ENCODE results near the gene TSPAN9. TPM values are rescaled to one million over a fixed set of nuclear protein-coding genes. Genes with fewer than 3 reads are reported as not detected.

Gene TSPAN9
- total RNA-seq, 1 donor from 2014 or later: 0.48 TPM

DNA sequence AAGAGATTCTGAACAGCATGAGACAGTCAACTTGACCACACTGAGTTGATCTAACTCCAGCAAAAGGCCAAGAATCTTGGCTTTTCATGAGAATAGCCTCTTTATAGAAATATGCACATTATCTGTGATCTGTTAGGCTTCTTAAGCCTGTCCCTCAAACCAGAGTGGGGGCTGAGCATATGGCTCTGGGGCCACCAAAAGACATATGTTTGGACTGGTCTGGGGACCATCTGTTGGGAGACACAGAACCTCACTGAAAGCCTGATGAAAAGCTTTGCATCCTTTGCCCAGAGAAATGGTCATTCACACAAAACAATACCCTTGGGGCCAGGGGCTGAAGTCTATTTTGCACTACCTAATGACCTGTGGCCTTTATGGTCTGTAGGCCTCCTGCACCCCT lies 248.6 kb downstream of the TSPAN9 start:
- intact Hi-C loops (cut with micrococcal nuclease): no loop called here

DNA sequence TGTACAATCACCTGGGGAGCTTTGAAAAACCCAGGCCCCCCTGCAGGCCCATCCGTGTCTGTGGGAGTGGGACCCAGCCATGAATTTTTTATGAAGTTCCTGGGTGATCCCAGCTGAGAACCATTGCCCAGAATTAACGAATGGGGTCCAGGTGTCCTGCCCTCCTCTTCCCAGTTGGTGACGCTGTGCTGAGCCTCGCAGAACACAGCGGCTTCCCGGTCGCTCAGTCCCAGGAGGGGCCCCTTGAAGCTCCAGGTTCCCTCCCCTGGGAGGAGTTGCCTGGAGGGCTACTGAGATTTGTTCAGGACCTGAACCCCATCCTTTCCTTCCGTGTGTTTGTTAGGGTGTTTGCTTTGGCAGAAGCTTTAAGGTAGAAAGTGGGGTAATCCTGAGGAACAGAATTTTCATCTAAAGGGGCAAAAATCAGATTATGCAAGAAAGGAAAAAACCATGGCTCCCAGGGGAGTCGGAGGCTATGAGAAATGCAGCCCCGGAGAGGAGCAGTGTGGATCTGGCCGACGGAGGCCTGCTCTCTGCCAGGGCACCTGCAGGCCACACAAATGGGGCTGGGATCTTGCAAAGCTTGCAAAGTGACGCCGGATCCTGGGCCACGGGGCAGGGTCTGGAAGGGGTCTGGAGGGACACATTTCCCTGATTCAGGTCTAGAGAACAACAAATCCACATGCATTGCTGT lies 249.1 kb downstream of the TSPAN9 start:
- Mint-ChIP-seq H3K4me3 (ENCODE audit: low read depth) (no peak overlapping the region), H3K4me1 (ENCODE audit: low read depth) (no peaks in the 10 kb centered on the region), H3K36me3 (ENCODE audit: low read depth) (no peaks in the 10 kb centered on the region), H3K27me3 (ENCODE audit: low read depth) (no peaks in the 10 kb centered on the region), H3K27ac (no peak overlapping the region), H3K9me3 (no peaks in the 10 kb centered on the region)
- intact Hi-C loops (cut with micrococcal nuclease): no loop called here
- no peak for DNase-seq (ENCODE audit: low spot score)

More for the DNA sequence above, 248.6 kb downstream of the TSPAN9 start:
- H3K4me1 Mint-ChIP-seq (ENCODE audit: low read depth): no peaks in the 10 kb centered on the region
- H3K4me3 Mint-ChIP-seq (ENCODE audit: low read depth): no peak overlapping the region
- no peaks in the 10 kb centered on the region for H3K9me3 Mint-ChIP-seq
- no peaks in the 10 kb centered on the region for H3K27me3 Mint-ChIP-seq (ENCODE audit: low read depth)
- DNase-seq (ENCODE audit: low spot score): no peak
- no peaks in the 10 kb centered on the region for H3K36me3 Mint-ChIP-seq (ENCODE audit: low read depth)
- H3K27ac Mint-ChIP-seq: no peak overlapping the region

GRCh38 chr12:3326850-3327780 lies 249.9 kb downstream of the TSPAN9 start:
- intact Hi-C loops (cut with micrococcal nuclease): no loop called here
- H3K4me3 Mint-ChIP-seq (ENCODE audit: low read depth): no peak overlapping the region
- H3K27me3 Mint-ChIP-seq (ENCODE audit: low read depth): no peaks in the 10 kb centered on the region

DNA sequence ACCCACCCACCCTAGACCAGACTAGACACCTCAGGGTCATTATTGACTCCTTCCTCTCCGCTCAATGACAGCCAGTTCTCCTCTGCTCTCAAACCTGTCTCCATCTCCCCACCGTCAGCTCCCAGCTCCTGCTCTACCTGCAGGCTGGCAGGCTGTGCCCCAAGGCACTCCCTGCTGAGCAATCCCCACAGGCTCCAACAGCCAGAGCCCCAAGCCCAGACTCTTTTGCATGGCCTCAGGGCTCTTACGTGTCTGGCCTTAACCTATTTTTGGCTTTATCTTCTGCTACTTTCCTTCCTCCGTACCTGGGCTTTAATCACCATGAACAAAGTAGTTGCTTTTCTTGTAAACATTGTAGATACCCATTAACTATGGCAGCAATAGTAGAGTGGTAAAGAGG lies 250.9 kb downstream of the TSPAN9 start:
- H3K4me1 Mint-ChIP-seq (ENCODE audit: low read depth): no peaks in the 10 kb centered on the region
- no peaks in the 10 kb centered on the region for H3K9me3 Mint-ChIP-seq
- intact Hi-C loops (cut with micrococcal nuclease): no loop called here
- H3K4me3 Mint-ChIP-seq (ENCODE audit: low read depth): no peak overlapping the region
- H3K36me3 Mint-ChIP-seq (ENCODE audit: low read depth): no peaks in the 10 kb centered on the region
- no peak for DNase-seq (ENCODE audit: low spot score)
- no peaks in the 10 kb centered on the region for H3K27me3 Mint-ChIP-seq (ENCODE audit: low read depth)
- H3K27ac Mint-ChIP-seq: no peak overlapping the region

More at GRCh38 chr12:3326850-3327780, 249.9 kb downstream of the TSPAN9 start:
- DNase-seq (ENCODE audit: low spot score): no peak
- Mint-ChIP-seq H3K9me3 (no peaks in the 10 kb centered on the region), H3K4me1 (ENCODE audit: low read depth) (no peaks in the 10 kb centered on the region), H3K36me3 (ENCODE audit: low read depth) (no peaks in the 10 kb centered on the region), H3K27ac (no peak overlapping the region)

GRCh38 chr12:3328571-3328970 lies 251.4 kb downstream of the TSPAN9 start:
- Mint-ChIP-seq H3K9me3 (no peaks in the 10 kb centered on the region), H3K4me1 (ENCODE audit: low read depth) (no peaks in the 10 kb centered on the region), H3K27ac (no peak overlapping the region), H3K4me3 (ENCODE audit: low read depth) (no peak overlapping the region), H3K36me3 (ENCODE audit: low read depth) (no peaks in the 10 kb centered on the region), H3K27me3 (ENCODE audit: low read depth) (no peaks in the 10 kb centered on the region)
- no peak for DNase-seq (ENCODE audit: low spot score)
- intact Hi-C loops (cut with micrococcal nuclease): no loop called here

- Mint-ChIP-seq H3K27me3 (ENCODE audit: low read depth) (no peaks in the 10 kb centered on the region), H3K27ac (no peak overlapping the region)
These were observed 252.2 kb downstream of the TSPAN9 start for GRCh38 chr12:3329361-3329760.

GRCh38 chr12:3330976-3331510 lies 253.9 kb downstream of the TSPAN9 start:
- H3K4me1 Mint-ChIP-seq (ENCODE audit: low read depth): no peaks in the 10 kb centered on the region
- H3K4me3 Mint-ChIP-seq (ENCODE audit: low read depth): no peak overlapping the region
- DNase-seq (ENCODE audit: low spot score): no peak
- no peaks in the 10 kb centered on the region for H3K9me3 Mint-ChIP-seq
- H3K36me3 Mint-ChIP-seq (ENCODE audit: low read depth): no peaks in the 10 kb centered on the region
- H3K27me3 Mint-ChIP-seq (ENCODE audit: low read depth): peaks cover 2% of the 10 kb centered on the region
- intact Hi-C loops (cut with micrococcal nuclease): no loop called here
- no peak overlapping the region for H3K27ac Mint-ChIP-seq

More at GRCh38 chr12:3329361-3329760, 252.2 kb downstream of the TSPAN9 start:
- Mint-ChIP-seq H3K36me3 (ENCODE audit: low read depth) (no peaks in the 10 kb centered on the region), H3K4me3 (ENCODE audit: low read depth) (no peak overlapping the region), H3K9me3 (no peaks in the 10 kb centered on the region), H3K4me1 (ENCODE audit: low read depth) (no peaks in the 10 kb centered on the region)
- intact Hi-C loops (cut with micrococcal nuclease): no loop called here
- DNase-seq (ENCODE audit: low spot score): no peak

GRCh38 chr12:3332188-3332587 lies 255.0 kb downstream of the TSPAN9 start:
- DNase-seq (ENCODE audit: low spot score): no peak
- intact Hi-C loops (cut with micrococcal nuclease): no loop called here
- no peaks in the 10 kb centered on the region for H3K4me1 Mint-ChIP-seq (ENCODE audit: low read depth)
- no peak overlapping the region for H3K4me3 Mint-ChIP-seq (ENCODE audit: low read depth)
- H3K27me3 Mint-ChIP-seq (ENCODE audit: low read depth): peaks cover 2% of the 10 kb centered on the region
- no peaks in the 10 kb centered on the region for H3K9me3 Mint-ChIP-seq
- no peak overlapping the region for H3K27ac Mint-ChIP-seq
- no peaks in the 10 kb centered on the region for H3K36me3 Mint-ChIP-seq (ENCODE audit: low read depth)

- Mint-ChIP-seq H3K4me3 (ENCODE audit: low read depth) (no peak overlapping the region), H3K4me1 (ENCODE audit: low read depth) (no peaks in the 10 kb centered on the region), H3K36me3 (ENCODE audit: low read depth) (no peaks in the 10 kb centered on the region), H3K27me3 (ENCODE audit: low read depth) (peaks cover 4% of the 10 kb centered on the region), H3K9me3 (no peaks in the 10 kb centered on the region), H3K27ac (no peak overlapping the region)
- intact Hi-C loops (cut with micrococcal nuclease): no loop called here
- DNase-seq (ENCODE audit: low spot score): no peak
These were observed 256.4 kb downstream of the TSPAN9 start for GRCh38 chr12:3333583-3333982.

GRCh38 chr12:3333991-3334391 lies 256.8 kb downstream of the TSPAN9 start:
- Mint-ChIP-seq H3K4me1 (ENCODE audit: low read depth) (no peaks in the 10 kb centered on the region), H3K36me3 (ENCODE audit: low read depth) (no peaks in the 10 kb centered on the region), H3K9me3 (no peaks in the 10 kb centered on the region), H3K4me3 (ENCODE audit: low read depth) (no peak overlapping the region), H3K27me3 (ENCODE audit: low read depth) (peaks cover 4% of the 10 kb centered on the region), H3K27ac (no peak overlapping the region)
- no peak for DNase-seq (ENCODE audit: low spot score)
- intact Hi-C loops (cut with micrococcal nuclease): no loop called here

DNA sequence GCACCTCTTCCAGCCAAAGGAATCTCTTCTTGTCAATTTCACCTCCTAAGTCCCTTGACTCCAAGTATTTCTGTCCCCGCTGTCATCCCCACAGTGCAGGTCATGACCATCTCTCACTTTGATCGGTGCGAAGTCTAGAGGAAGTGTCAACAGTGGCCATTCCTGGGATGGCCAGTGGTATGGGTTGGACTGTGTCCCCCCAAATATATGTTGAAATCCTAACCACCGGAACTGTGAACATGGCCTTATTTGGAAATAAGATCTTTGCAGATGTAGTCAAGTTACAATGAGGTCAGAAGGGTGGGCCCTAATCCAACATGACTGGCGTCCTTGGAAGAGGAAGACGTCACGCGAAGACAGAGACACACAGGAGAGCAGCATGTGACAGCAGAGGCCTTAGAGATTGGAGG lies 257.9 kb downstream of the TSPAN9 start:
- no peak for DNase-seq (ENCODE audit: low spot score)
- Mint-ChIP-seq H3K27ac (no peak overlapping the region), H3K9me3 (no peaks in the 10 kb centered on the region), H3K4me3 (ENCODE audit: low read depth) (no peak overlapping the region), H3K36me3 (ENCODE audit: low read depth) (no peaks in the 10 kb centered on the region), H3K4me1 (ENCODE audit: low read depth) (no peaks in the 10 kb centered on the region), H3K27me3 (ENCODE audit: low read depth) (peaks cover 4% of the 10 kb centered on the region)
- intact Hi-C loops (cut with micrococcal nuclease): no loop called here
